ENCODE results near the gene THSD8.

The THSD8 gene

GRCh38 chr19:12779162-12779993 lies 22.5 kb upstream of the THSD8 start:
- no peak for DNase-seq (ENCODE audit: low read depth in 1 of 2, low spot score in 1 of 2)

DNA sequence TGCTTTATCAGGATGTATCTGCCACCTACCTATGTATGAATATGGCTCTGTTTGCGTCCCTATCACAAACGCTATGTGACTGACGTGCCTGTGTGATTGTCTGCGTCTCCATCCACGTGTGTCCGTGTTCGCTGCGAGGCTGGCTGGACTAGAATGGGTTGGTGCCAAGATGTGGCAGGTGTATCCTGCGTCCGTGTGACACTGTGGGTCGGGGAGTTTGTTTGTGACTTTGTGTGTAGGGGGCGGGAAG lies 19.8 kb upstream of the THSD8 start:
- DNase-seq (ENCODE audit: low read depth in 1 of 2, low spot score in 1 of 2), result no peak

GRCh38 chr19:12782424-12783290 lies 19.2 kb upstream of the THSD8 start:
- DNase-seq (ENCODE audit: low read depth in 1 of 2, low spot score in 1 of 2), result peak; percentile 76 to 78

DNA sequence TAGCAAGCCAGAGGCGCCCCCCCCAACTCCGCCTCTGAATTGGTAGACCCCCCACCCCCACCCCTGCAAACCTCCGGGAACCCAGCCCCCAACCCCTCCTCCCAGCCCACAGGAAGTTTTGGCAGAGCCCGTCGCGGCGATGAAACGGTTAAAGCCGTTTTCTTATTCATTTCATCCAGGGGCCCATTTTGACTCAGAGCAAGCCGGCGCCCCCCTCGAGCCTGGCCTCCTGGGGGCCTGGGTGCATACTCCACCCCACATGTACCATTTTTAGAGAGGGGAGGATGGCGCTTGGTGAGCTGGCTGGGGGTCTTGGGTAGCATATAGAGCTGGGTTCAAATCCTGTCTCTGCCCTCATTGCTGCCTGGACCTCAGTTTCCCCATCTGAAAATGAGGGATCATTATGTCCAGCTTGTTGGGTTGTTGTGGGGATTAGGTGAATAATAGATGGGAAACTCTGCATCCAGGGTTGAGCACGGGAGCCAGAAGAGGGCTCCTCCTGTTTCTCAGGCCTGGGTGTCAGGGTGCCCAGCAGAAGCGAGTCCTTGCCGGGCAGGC lies 18.5 kb upstream of the THSD8 start:
- DNase-seq (ENCODE audit: low read depth in 1 of 2, low spot score in 1 of 2), result no peak

DNA sequence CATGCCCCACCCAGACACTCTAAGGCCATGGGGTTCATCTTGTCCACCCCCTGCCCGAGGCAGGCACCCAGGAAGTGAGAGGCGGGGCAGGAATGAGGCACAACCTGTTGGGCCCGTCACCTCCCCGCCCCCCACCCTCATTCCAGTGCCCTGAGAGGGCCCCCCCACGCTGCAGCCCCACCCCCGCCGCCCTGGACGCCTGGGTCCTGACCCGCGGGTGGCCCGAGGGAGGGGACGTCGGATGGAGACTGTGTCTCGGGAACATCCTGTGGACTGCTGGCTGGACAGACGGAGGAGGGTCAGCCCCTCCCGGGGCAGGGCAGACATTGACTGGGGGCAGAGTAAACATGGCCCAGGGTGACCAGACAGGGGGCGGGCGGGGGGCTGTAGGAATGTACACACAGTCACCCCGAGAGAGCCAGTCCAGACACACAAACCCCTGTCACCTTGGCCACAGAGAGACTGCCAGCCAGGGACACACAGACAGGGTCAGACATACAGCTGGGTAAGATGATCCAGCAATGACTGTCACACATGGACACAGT lies 17.9 kb upstream of the THSD8 start:
- DNase-seq (ENCODE audit: low read depth in 1 of 2, low spot score in 1 of 2), result no peak

- no peak for DNase-seq (ENCODE audit: low read depth in 1 of 2, low spot score in 1 of 2)
Measured at GRCh38 chr19:12784394-12784870, 17.4 kb upstream of the THSD8 start.

DNA sequence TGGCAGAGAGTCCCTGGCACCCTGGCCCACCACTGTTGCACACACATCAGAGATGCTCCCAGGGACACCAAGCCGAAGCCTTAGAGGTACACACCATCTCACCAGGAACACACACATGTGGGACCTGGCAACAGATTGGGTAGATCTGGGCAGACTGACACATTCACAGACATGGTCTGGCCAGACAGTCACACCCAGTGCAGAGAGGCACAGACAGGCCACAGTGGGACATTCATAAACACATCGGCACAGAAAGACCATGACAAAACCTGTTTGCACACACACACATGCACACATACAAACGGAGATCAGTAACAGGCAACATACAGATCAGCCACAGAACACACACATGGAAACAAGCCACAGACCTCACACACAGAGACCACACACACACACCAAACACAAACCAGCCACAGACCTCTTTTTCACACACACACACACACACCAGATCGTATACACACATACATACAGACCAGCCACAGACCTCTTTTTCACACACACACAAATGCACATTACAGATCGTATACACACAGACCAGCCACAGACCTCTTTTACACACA lies 16.9 kb upstream of the THSD8 start:
- no peak for DNase-seq (ENCODE audit: low read depth in 1 of 2, low spot score in 1 of 2)

- DNase-seq (ENCODE audit: low read depth in 1 of 2, low spot score in 1 of 2), result no peak
Measured at GRCh38 chr19:12785431-12786031, 16.3 kb upstream of the THSD8 start.

DNA sequence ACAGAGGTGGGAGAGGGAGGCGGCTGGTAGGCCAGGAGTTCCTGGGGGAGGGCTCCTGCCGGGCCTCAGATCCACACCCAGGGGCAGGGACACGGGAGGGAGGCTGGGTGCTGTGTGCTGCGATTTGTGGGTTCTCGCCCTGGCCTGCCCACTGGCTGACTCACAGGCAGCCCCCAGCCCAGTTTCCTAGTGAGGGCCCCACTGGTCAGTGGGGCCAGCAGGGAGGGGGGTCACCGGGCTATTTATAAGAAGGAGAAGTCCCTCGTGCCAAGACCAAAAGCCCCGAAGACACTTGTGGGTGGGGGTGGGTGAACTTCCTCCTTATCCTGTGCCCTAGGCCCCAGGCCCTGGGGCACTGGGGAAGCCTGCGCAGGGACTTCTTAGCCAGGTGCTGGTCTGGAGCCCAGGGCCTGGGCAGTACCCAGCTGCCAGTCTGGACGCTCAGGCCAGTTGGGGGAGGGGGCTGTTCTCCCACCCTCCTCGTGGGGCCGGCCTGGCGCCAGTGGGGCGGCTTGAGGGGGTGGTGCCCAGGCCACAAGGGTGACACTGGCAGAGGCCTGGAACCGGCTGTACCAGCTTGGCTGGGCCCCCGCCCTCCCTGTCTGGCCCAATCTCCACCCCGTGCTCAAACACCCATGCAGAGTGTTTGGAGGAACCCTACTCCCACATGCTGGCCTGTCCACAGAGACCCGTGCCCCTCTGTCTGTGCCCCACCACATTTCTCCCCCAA lies 15.6 kb upstream of the THSD8 start:
- DNase-seq (ENCODE audit: low read depth in 1 of 2, low spot score in 1 of 2), result no peak

GRCh38 chr19:12786952-12787351 lies 14.9 kb upstream of the THSD8 start:
- DNase-seq (ENCODE audit: low read depth in 1 of 2, low spot score in 1 of 2), result no peak

DNA sequence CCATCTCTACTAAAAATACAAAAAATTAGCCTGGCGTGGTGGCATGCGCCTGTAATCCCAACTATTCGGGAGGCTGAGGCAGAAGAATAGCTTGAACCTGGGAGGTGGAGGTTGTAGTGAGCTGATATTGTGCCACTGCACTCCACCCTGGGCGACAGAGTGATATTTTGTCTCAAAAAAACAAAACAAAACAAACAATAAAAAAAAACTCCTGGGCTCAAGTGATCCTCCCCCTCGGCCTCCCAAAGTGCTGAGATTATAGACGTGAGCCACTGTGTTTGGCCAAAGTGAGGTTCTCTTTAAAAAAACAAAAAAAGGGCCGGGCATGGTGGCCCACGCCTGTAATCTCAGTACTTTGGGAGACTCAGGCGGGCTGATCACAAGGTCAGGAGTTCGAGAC lies 14.4 kb upstream of the THSD8 start:
- no peak for DNase-seq (ENCODE audit: low read depth in 1 of 2, low spot score in 1 of 2)

DNA sequence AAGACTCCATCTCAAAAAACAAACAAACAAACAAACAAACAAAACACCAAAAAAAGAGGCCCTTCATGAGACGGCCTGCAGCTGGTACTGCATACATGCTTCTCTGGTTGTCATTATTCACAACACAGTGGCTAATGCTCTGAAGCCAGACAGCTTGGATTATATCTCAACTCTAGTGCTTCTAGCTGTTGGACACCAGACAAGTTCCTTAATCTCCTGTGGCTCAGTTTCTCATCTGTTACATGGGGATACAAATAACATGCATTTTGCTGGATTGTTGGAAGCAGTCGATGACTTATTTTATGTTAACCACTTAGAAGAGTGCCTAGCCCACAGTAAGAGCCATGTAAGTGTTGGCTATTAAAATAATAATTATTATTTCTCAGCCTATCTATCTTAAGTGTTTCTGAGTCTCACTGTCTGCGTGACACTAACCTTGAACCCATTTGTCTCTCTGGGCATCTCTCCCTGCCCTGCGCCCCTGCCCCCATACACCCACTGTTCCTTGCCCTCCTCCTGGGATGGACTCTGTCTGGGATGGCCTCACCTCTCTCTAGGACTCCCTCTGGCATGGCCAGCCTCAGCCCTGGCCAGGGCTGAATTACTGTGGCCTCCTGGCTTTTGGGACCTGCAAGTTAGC lies 13.7 kb upstream of the THSD8 start:
- DNase-seq (ENCODE audit: low read depth in 1 of 2, low spot score in 1 of 2), result no peak

GRCh38 chr19:12788682-12789097 lies 13.2 kb upstream of the THSD8 start:
- DNase-seq (ENCODE audit: low read depth in 1 of 2, low spot score in 1 of 2), result no peak

DNA sequence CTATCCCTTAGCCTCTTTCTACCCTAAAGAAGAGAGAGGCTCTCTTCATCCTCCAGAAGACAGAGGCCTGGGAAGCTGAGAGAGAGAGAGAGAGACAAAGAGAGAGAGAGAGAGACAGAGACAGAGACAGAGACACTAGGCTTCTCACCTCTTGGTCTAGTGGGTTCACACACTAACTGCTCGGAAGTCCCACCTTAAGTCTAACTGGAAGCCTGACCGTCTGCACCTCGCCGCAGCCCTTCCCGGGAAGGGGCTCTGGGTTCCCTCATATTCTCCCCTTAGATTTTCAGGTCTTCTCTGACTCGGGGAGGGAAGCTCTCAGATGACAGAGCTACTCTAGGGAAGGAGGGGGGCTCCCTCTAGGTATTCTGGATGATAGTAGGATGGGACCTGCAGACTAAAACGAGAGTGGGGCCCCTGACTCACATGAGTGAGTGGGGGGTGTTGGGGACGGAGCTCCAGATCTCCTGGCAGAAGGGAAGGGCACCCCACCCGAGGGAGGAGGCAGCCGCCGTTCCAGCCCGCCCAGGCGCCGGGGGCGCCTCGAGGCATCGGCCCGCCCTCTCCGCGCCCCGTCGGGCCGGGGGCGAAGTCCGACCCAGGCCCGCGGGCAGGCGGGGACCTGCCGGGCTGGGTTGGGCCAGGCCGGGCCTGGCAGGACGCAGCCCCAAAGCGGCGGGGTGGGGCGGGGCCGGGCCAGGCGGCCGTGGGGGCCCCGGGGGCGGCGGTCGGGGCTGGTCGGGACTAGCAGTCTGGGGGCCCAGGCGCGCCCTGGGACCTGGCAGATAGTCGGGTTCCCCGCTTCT lies 12.6 kb upstream of the THSD8 start:
- no peak for DNase-seq (ENCODE audit: low read depth in 1 of 2, low spot score in 1 of 2)

DNA sequence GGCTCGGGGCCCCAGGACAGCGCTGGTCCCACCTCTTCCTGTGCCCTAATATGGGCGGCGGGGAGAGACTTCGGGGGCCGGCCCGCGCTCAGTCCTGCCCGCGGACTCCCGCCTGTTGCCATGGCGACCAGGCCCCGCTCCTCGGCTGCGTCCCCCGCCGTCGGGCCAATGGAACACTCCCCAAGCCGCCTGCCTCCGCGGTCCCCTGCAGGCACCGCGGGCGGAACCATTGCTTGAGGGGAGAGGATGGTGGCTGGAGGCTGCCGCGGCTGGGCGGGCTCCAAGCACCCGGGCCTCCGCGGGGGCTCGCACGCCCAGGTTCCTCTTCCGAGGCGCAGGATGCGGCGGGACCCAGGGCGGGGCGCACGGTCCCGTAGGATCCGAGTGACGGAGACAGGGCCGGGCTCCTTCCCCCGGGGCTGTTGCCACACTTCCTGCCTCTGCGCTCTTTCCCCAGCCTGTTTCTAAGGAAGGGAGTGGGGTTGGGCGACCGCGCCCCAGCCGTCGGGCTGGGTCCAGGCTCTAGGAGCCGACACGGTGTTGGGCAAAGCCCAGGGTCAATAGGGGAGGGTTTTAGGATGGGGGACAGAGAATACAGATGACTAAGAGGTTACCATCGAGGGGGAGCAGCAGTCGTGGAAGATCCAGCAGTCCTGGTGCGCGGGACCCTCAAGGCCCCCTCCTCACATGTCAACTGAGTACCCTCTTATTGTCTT lies 11.8 kb upstream of the THSD8 start:
- peak; percentile 77 to 84 for DNase-seq (ENCODE audit: low read depth in 1 of 2, low spot score in 1 of 2)

GRCh38 chr19:12790628-12791344 lies 11.1 kb upstream of the THSD8 start:
- DNase-seq (ENCODE audit: low read depth in 1 of 2, low spot score in 1 of 2), result no peak

GRCh38 chr19:12791345-12792050 lies 10.4 kb upstream of the THSD8 start, which contains the start of gene JUNB:
JUNB (plus strand) TSS chr19:12791486; CDS start chr19:12791772, 286 bp downstream.
- DNase-seq (ENCODE audit: low read depth in 1 of 2, low spot score in 1 of 2), result peak; percentile 93 to 95
